Measurements from ENCODE around the gene MICAL3.

DNA sequence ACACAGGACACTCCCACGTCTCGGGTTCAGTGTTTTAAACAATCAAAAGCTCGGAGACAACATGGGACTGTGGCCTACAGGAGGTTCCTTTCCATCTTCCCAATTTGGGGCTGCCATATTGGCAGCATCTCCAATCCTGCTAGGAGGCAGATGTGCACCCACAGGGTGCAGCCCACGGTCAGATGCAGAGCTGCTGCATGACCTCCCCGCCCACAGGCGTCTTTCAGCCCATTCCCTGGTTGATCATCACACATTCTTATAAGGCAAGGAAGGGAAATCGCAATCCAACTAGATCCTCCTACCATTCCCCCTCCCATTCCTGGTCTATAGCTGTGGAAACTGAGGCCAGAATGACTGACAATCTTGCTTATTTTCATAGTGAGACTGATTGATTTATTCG, 121.4 kb downstream of the MICAL3 start:
- TF ChIP-seq CSDC2 (CRISPR knock-in tag; IDR thresholded peaks at IDR 0.05) (no peak), SNAI2 (CRISPR knock-in tag; IDR thresholded peaks at IDR 0.05) (no peak), TOX (CRISPR knock-in tag; IDR thresholded peaks at IDR 0.05; ENCODE audit: borderline replicate concordance) (no peak), ZNF8 (CRISPR knock-in tag; IDR thresholded peaks at IDR 0.05) (no peak), POU6F1 (CRISPR knock-in tag; IDR thresholded peaks at IDR 0.05; ENCODE audit: borderline replicate concordance, low read depth) (no peak), ZNF70 (CRISPR knock-in tag; IDR thresholded peaks at IDR 0.05) (no peak), RARB (CRISPR knock-in tag; IDR thresholded peaks at IDR 0.05) (no peak), ZNF565 (CRISPR knock-in tag; conservative IDR thresholded peaks at IDR 0.05; ENCODE audit: low read depth) (no peak), ZFP3 (CRISPR knock-in tag; IDR thresholded peaks at IDR 0.05) (no peak)
- TF ChIP-seq, protein P1, sequence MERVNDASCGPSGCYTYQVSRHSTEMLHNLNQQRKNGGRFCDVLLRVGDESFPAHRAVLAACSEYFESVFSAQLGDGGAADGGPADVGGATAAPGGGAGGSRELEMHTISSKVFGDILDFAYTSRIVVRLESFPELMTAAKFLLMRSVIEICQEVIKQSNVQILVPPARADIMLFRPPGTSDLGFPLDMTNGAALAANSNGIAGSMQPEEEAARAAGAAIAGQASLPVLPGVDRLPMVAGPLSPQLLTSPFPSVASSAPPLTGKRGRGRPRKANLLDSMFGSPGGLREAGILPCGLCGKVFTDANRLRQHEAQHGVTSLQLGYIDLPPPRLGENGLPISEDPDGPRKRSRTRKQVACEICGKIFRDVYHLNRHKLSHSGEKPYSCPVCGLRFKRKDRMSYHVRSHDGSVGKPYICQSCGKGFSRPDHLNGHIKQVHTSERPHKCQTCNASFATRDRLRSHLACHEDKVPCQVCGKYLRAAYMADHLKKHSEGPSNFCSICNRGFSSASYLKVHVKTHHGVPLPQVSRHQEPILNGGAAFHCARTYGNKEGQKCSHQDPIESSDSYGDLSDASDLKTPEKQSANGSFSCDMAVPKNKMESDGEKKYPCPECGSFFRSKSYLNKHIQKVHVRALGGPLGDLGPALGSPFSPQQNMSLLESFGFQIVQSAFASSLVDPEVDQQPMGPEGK (CRISPR knock-in tag; IDR thresholded peaks at IDR 0.05; ENCODE audit: borderline replicate concordance), result no peak
